Spinal cord (tissue), 10 donors: ENCODE measurements around the gene DENND2A. TPM values are rescaled to one million over a fixed set of nuclear protein-coding genes. Genes with fewer than 3 reads are reported as not detected.
"Not testable (repeated sequence)": the region's sequence is repeated elsewhere in the genome, so short reads cannot be mapped to it uniquely, and the experiment has no call there.

Experiments used
- DNase-seq, 6 donors: peaks; one replicate each; pipeline versions ENCODE4 v3.0.0 to v3.0.0-alpha.2; 2013 to 2015; ENCODE audit warnings: low spot score in 6 of 6, low read depth in 4 of 6
- H3K27ac ChIP-seq: one replicate; pipeline ENCODE4 v1.5.1; 2013; ENCODE audit warnings: low read depth, low read length, control low read depth
- H3K27me3 ChIP-seq: one replicate; pipeline ENCODE4 v1.6.1; 2013; ENCODE audit warnings: low read length; ENCODE audit not compliant: control insufficient read depth, insufficient read depth
- H3K36me3 ChIP-seq: one replicate; pipeline ENCODE4 v1.6.1; 2013; ENCODE audit warnings: low read length; ENCODE audit not compliant: control insufficient read depth, insufficient read depth
- H3K4me1 ChIP-seq: one replicate; pipeline ENCODE4 v1.6.1; 2013; ENCODE audit warnings: low read length; ENCODE audit not compliant: control insufficient read depth, insufficient read depth
- H3K4me3 ChIP-seq: one replicate; pipeline ENCODE4 v1.5.1; 2013; ENCODE audit warnings: low read depth, low read length, control low read depth
- H3K9me3 ChIP-seq: one replicate; pipeline ENCODE4 v1.6.1; 2013; ENCODE audit warnings: low read length; ENCODE audit not compliant: control insufficient read depth, insufficient read depth
- WGBS: methylation state at CpG from one replicate; pipeline ENCODE4 v1.1.5; 2013; ENCODE audit warnings: missing lambda C conversion rate; ENCODE audit not compliant: insufficient coverage; 5-methylcytosine and 5-hydroxymethylcytosine counted together
- polyA plus RNA-seq, 2 donors: library from polyadenylated mRNA; unstranded; fragments of 120-200 nt; gene quantifications; one replicate each; pipeline ENCODE4 v1.2.1, GENCODE V29; 2013; ENCODE audit not compliant: insufficient read length in 2 of 2
- total RNA-seq, 2 donors: library from RNA; depleted of rRNA in 1 of 2; stranded (reverse); fragments of 120-200 nt in 1 of 2; fragments of >200 nt in 1 of 2; gene quantifications; one replicate each; pipeline versions ENCODE4 v1.2.3 to v1.2.4, GENCODE V29; 2013 to 2014
- donor health status: healthy.

The DENND2A gene
- total and polyA plus RNA-seq, 4 donors, result 23.7 to 51.9 (median 39.0) TPM

- not testable (repeated sequence) for DNase-seq, H3K36me3 ChIP-seq, H3K27ac ChIP-seq, H3K9me3 ChIP-seq, H3K4me1 ChIP-seq, H3K4me3 ChIP-seq, H3K27me3 ChIP-seq
- WGBS, result no CpG with 5 or more reads among the region's 2 CpGs
These were observed 22.3 kb upstream of the DENND2A start for GRCh38 chr7:140662938-140663337.

DNA sequence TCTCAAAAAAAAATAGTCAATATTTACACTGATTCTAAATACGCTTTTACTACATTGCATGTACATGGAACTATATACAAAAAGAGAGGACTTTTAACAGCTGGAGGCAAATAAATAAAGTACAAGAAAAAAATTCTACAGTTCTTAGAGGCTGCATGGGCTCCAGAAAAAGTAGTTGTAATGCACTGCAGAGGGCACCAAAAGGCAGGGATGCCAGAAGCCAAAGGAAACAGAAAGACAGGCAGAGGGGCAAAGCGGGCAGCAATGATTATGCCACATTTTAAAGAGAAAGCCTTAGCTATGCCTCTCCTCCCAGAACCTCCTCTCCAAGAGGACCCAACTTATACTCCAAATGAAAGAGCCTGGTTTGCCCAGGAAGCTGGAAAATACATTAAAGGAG, 20.5 kb upstream of the DENND2A start:
- DNase-seq, result peak in 1 of 6 donors; percentile 32
- Histone ChIP-seq H3K4me3 (no peak overlapping the region), H3K4me1 (no peaks in the 10 kb centered on the region), H3K27ac (no peak overlapping the region), H3K36me3 (no peaks in the 10 kb centered on the region), H3K9me3 (no peaks in the 10 kb centered on the region), H3K27me3 (no peaks in the 10 kb centered on the region)
- no CpG with 5 or more reads among the region's 2 CpGs for WGBS

- Histone ChIP-seq H3K27ac (no peak overlapping the region), H3K9me3 (no peaks in the 10 kb centered on the region), H3K4me1 (no peaks in the 10 kb centered on the region), H3K4me3 (no peak overlapping the region), H3K27me3 (no peaks in the 10 kb centered on the region), H3K36me3 (no peaks in the 10 kb centered on the region)
- WGBS, result 60% methylated on average over 5 of the region's 8 CpGs
- DNase-seq, result no peak
These were observed 19.2 kb upstream of the DENND2A start for GRCh38 chr7:140659856-140660255.

GRCh38 chr7:140657891-140658290, 17.3 kb upstream of the DENND2A start:
- Histone ChIP-seq H3K27me3 (no peaks in the 10 kb centered on the region), H3K36me3 (no peaks in the 10 kb centered on the region), H3K27ac (no peak overlapping the region), H3K4me1 (peaks cover 8% of the 10 kb centered on the region), H3K9me3 (no peaks in the 10 kb centered on the region), H3K4me3 (no peak overlapping the region)
- DNase-seq, result no peak
- 91% methylated on average over 5 of the region's 9 CpGs for WGBS

DNA sequence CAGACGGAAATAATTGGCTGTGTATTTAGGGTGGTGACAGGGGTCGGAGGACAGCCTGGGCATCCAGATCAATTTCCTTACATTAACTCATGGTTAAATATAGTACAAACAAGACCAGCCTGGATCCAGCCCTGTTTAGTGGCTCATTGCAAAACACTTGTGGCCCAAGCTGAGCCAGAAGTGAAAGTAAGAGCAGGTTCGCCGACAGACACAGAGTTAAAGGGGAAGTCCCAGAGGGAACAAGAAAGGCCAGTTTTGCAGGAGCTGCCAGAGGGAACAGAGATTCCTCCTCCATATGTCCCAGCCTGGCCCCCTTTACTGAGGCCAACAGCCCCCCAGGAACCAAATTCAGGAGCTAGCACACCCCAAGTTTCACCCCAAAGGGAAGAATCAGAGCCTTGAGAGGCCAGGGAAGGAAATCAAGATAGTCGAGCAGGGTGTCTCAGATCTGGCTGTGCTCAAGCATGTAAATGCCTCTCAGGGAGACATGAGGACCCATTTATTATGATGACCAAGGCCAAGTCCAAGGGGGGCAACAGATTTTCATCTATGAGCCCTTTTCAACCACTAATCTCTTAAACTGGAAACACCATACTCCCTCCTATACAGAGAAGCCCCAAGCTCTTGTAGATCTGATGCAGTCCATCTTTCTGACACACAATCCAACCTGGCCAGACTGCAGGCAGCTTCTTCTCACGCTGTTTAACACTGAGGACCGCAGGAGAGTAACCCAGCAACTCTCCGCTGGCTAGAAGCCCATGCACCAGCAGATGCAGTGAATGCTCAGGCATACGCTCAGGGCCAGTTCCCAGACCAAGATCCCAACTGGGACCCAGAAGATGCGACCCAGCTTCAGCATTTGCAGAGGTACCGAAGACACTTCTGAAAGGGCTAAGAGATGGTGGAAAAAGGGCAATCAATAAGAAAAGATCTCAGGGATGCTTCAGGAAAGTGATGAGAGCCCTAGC, 16.2 kb upstream of the DENND2A start:
- H3K27ac ChIP-seq, result no peak overlapping the region
- H3K9me3 ChIP-seq, result no peaks in the 10 kb centered on the region
- DNase-seq, result no peak
- H3K4me1 ChIP-seq, result peaks cover 8% of the 10 kb centered on the region
- H3K27me3 ChIP-seq, result no peaks in the 10 kb centered on the region
- no peaks in the 10 kb centered on the region for H3K36me3 ChIP-seq
- H3K4me3 ChIP-seq, result no peak overlapping the region
- WGBS, result 66% methylated on average over 9 of the region's 11 CpGs

- Histone ChIP-seq H3K27ac (no peak overlapping the region), H3K4me3 (no peak overlapping the region), H3K36me3 (no peaks in the 10 kb centered on the region), H3K9me3 (no peaks in the 10 kb centered on the region), H3K27me3 (no peaks in the 10 kb centered on the region), H3K4me1 (peaks cover 8% of the 10 kb centered on the region)
- WGBS, result 92% methylated on average over 15 of the region's 16 CpGs
- no peak for DNase-seq
These were observed 15.1 kb upstream of the DENND2A start for GRCh38 chr7:140655511-140656408.

DNA sequence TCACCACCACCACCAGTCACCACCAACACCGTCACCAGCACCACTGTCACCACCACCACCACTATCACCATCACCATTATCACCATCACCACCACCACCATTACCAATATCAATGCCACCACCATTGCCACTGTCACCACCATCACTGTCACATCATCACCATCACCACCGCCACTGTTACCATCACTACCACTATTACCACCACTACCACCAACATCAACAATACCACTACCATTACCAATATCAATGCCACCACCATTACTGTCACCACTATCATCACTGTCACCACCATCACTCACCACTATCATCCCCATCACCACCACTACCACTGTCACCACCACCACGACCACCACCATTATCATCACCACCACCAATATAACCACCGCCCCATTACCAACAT, 14.0 kb upstream of the DENND2A start:
- no peak overlapping the region for H3K27ac ChIP-seq
- WGBS, result 93% methylated on average over 4 of the region's 4 CpGs
- H3K4me3 ChIP-seq, result no peak overlapping the region
- H3K27me3 ChIP-seq, result no peaks in the 10 kb centered on the region
- H3K4me1 ChIP-seq, result peaks cover 8% of the 10 kb centered on the region
- no peaks in the 10 kb centered on the region for H3K36me3 ChIP-seq
- no peak for DNase-seq
- no peaks in the 10 kb centered on the region for H3K9me3 ChIP-seq

GRCh38 chr7:140654109-140654387, 13.4 kb upstream of the DENND2A start:
- H3K27ac ChIP-seq, result no peak overlapping the region
- H3K9me3 ChIP-seq, result no peaks in the 10 kb centered on the region
- peaks cover 8% of the 10 kb centered on the region for H3K4me1 ChIP-seq
- H3K4me3 ChIP-seq, result no peak overlapping the region
- no CpG with 5 or more reads among the region's 2 CpGs for WGBS
- H3K27me3 ChIP-seq, result no peaks in the 10 kb centered on the region
- no peaks in the 10 kb centered on the region for H3K36me3 ChIP-seq
- no peak for DNase-seq

DNA sequence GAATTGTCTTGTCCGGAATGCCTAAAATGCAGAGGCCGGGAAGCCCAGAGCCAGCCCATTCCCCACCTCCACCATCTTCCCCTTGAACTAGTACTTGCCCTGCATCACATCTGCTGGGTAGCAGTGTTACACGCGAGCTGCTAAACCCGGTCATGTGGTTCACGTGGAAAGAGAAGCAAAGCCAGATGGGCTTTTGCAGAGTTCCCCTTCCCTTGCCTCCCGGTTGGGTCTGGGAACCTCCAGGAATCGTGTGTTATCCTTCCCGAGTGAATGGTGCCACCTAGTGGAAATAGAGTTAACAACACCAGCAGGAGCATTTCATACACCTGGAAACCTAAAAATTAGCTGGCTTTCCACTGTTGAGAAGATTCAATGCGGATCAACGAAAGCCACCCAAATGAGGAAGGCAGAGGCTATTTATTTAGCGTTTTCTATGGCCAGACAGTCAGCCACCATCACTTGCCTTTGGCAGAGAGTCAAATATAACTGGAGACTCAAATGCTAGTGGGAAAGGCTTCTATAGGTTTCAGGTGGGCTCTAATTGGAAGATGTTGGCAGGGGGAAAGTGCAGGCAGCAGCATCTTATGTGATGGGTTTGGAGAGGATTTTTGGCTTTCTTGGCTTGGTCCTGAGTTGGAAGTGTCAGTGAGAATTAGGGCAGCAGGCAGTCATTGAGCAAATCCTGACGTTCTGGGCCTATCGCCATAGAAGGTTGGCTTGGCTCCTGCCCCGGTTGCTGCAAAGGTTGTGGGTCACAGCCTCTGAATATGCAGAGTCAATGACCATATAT, 12.9 kb upstream of the DENND2A start:
- H3K4me3 ChIP-seq, result peak overlapping the region; percentile 26
- peak in 5 of 6 donors; percentile 78 to 97 (median 82) for DNase-seq
- peaks cover 8% of the 10 kb centered on the region for H3K4me1 ChIP-seq
- H3K27me3 ChIP-seq, result no peaks in the 10 kb centered on the region
- H3K36me3 ChIP-seq, result no peaks in the 10 kb centered on the region
- H3K9me3 ChIP-seq, result no peaks in the 10 kb centered on the region
- WGBS, result 13% methylated on average over 13 of the region's 15 CpGs
- H3K27ac ChIP-seq, result no peak overlapping the region
